Psoas muscle (tissue), 8 donors: ENCODE results near the gene KCNMA1. TPM values are rescaled to one million over a fixed set of nuclear protein-coding genes. Genes with fewer than 3 reads are reported as not detected.

Source experiments
- ATAC-seq, 4 donors: fragments of 200-7000 bp; cut with Tn5 transposase; one replicate each; pipeline ENCODE4 v1.9.1; 2020; ENCODE audit warnings: moderate library complexity in 3 of 4, mild to moderate bottlenecking in 2 of 4
- DNase-seq, 2 donors: peaks; one replicate each; pipeline ENCODE4 v3.0.0-alpha.2; 2020
- H3K27ac ChIP-seq: fragments of 200-600 bp; one replicate; pipeline ENCODE4 v1.8.0; 2022
- H3K27me3 ChIP-seq, 3 donors: fragments of 200-600 bp in 1 of 3; one replicate each; pipeline versions ENCODE4 v1.6.1 to v1.8.0; 2013 to 2022; ENCODE audit warnings: low read length in 2 of 3, mild to moderate bottlenecking in 2 of 3, moderate library complexity in 1 of 3; ENCODE audit not compliant: insufficient read depth in 3 of 3
- H3K36me3 ChIP-seq, 2 donors: fragments of 200-600 bp in 1 of 2; one replicate each; pipeline versions ENCODE4 v1.6.1 to v1.8.0; 2013 to 2022; ENCODE audit warnings: low read depth in 1 of 2, mild to moderate bottlenecking in 1 of 2, moderate library complexity in 1 of 2; ENCODE audit not compliant: insufficient read depth in 1 of 2
- H3K4me1 ChIP-seq: fragments of 200-600 bp; one replicate; pipeline ENCODE4 v1.8.0; 2022
- H3K4me3 ChIP-seq: fragments of 200-600 bp; one replicate; pipeline ENCODE4 v1.8.0; 2022; ENCODE audit warnings: mild to moderate bottlenecking
- H3K9me3 ChIP-seq: fragments of 200-600 bp; one replicate; pipeline ENCODE4 v1.8.0; 2022
- CTCF ChIP-seq: fragments of 200-600 bp; IDR thresholded peaks from one replicate; pipeline ENCODE4 v1.8.0; 2022; ENCODE audit warnings: antibody characterized with exemption
- WGBS, 3 donors: extraction: QIAGEN DNeasy Blood & Tissue Kit; methylation state at CpG; one replicate each; pipeline versions ENCODE4 v1.1.6 to v1.1.7; 2013; 5-methylcytosine and 5-hydroxymethylcytosine counted together
- intact Hi-C, 2 donors: fragments of 100-400 bp; cut with DNase I; formaldehyde crosslinking; loops; one replicate each; pipeline versions ENCODE4 v1.11.0 to v1.14.2; 2022
- polyA plus RNA-seq, 3 donors: library from polyadenylated mRNA; stranded (reverse); fragments of 200-250 nt; gene quantifications; one replicate each; pipeline ENCODE4 v1.2.3, GENCODE V29; 2013
- total RNA-seq, 4 donors: library from RNA; stranded (reverse); fragmentation: NEBNext Ultra II Directional in 2 of 4; extraction: Animal tissue kit (Norgen Biotek cat#: 25700) in 2 of 4; gene quantifications; one replicate each; pipeline versions ENCODE4 v1.2.1 to v1.2.4, GENCODE V29; 2021 to 2023
- donor health status: healthy with polysubstance abuse.
- donor health status: DM: no; HTN: no; CAD: no; lungs with moderate emphysema.
- donor health status: Bipolar disorder and iron deficiency.
- donor health status: healthy.
- donor health status: DM: yes; HTN: yes; CAD: no.
- donor health status: DM: no; HTN: no; CAD: no.
- donor health status: DM: no; HTN: no; CAD: no.
- donor health status: DM: yes; HTN: yes; CAD: no.

The KCNMA1 gene
- total and polyA plus RNA-seq, 7 donors = 7.9 to 53.0 (median 41.9) TPM

DNA sequence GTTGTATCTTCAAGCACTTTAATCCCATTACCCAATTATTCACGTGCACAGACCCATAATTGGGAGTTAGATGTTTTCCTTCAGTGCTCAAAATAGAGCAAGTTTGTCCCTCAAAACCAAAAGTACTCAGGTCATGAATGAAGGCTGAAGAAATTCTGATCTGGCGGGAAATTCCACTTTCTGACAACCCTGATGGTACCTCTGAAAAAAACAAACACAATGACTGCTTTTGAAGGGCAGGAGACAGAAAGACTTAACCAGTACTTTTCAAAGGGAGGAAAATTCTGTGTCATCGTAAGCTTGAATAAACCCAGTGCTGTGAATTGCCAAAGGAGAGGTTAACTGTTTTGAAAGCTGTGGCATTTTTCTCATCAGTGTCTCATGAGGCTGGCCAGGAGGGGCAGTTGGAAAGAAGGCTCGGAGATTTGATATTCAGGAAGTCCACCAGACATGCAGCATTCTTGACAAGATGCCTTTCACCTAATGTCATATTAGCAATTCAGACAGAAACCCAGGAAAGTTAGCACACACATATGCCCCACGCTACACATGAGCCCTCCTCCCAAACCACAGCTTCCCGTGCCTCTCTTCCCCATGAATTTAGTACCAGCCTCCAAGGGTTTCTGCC, 347.0 kb downstream of the KCNMA1 start:
- Histone ChIP-seq H3K4me3 (no peak overlapping the region), H3K27ac (no peak overlapping the region), H3K36me3 (no peaks in the 10 kb centered on the region), H3K27me3 (no peaks in the 10 kb centered on the region), H3K9me3 (no peaks in the 10 kb centered on the region), H3K4me1 (peaks cover 17% of the 10 kb centered on the region)
- WGBS, 3 donors = 61 to 67% (median 64%) methylated on average over 6 of the region's 6 CpGs
- TF ChIP-seq CTCF = no peak
- no peak for DNase-seq
- intact Hi-C loops = no loop called here
- ATAC-seq = no peak

- no peaks in the 10 kb centered on the region for H3K27me3 ChIP-seq
- H3K36me3 ChIP-seq = no peaks in the 10 kb centered on the region
- peaks cover 22% of the 10 kb centered on the region for H3K4me1 ChIP-seq
- no peak for TF ChIP-seq CTCF
- H3K9me3 ChIP-seq = no peaks in the 10 kb centered on the region
- ATAC-seq (no peak), DNase-seq (no peak)
- intact Hi-C loops = no loop called here
- H3K27ac ChIP-seq = no peak overlapping the region
- no peak overlapping the region for H3K4me3 ChIP-seq
- WGBS, 3 donors = 94 to 95% (median 95%) methylated on average over 5 of the region's 5 CpGs
Measured at GRCh38 chr10:77289790-77290189, 347.8 kb downstream of the KCNMA1 start.

- no peaks in the 10 kb centered on the region for H3K27me3 ChIP-seq
- WGBS, 3 donors = 52 to 76% (median 70%) methylated on average over 3 of the region's 3 CpGs
- ATAC-seq = no peak
- DNase-seq = no peak
- H3K36me3 ChIP-seq = no peaks in the 10 kb centered on the region
- intact Hi-C loops = no loop called here
- TF ChIP-seq CTCF = no peak
- H3K9me3 ChIP-seq = no peaks in the 10 kb centered on the region
- no peak overlapping the region for H3K27ac ChIP-seq
- peaks cover 22% of the 10 kb centered on the region for H3K4me1 ChIP-seq
- H3K4me3 ChIP-seq = no peak overlapping the region
Measured at GRCh38 chr10:77289027-77289501, 348.5 kb downstream of the KCNMA1 start.

DNA sequence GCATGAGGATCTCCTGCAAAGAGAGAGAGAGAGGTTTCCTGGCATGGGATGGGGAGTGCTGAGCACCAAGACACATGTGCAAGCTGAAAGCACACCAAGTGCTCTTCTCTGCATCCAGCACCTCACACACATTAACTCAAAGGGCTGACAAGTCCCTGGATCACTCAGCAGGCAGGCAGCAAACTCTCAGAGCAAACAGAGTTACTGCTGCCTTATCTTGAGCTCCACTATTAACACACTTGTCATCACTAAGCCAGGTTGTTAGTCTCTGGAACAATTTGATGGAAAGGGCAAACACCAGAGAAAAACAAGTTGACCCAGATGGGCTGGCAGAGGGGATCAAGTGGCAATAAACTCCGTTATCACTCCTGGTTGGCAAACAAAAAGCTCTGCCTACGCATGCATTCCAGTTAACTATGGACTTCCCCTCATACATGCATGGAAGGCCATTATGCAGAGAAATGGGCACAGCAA, 349.9 kb downstream of the KCNMA1 start:
- WGBS, 3 donors = 12 to 24% (median 22%) methylated on average over 2 of the region's 2 CpGs
- ATAC-seq (peak in 3 of 4 donors; percentile 49 to 88 (median 88)), DNase-seq (no peak)
- Histone ChIP-seq H3K27me3 (no peaks in the 10 kb centered on the region), H3K4me1 (peaks cover 22% of the 10 kb centered on the region), H3K36me3 (no peaks in the 10 kb centered on the region), H3K27ac (no peak overlapping the region), H3K4me3 (no peak overlapping the region), H3K9me3 (no peaks in the 10 kb centered on the region)
- intact Hi-C loops = no loop called here
- TF ChIP-seq CTCF = no peak
